NB4 (cell line): ENCODE measurements around the gene ABCC3.

ENCODE experiments used
- CTCF ChIP-seq: IDR thresholded peaks from one replicate; pipeline ENCODE4 v1.5.1; 2012; ENCODE audit warnings: low read depth, low read length
- POLR2A ChIP-seq: IDR thresholded peaks from 2 replicates; pipeline ENCODE4 v1.6.1; 2011; ENCODE audit warnings: mild to moderate bottlenecking; ENCODE audit not compliant: insufficient read length; ENCODE audit errors: extremely low read depth

GRCh38 chr17:50635982-50636803 lies 1.5 kb downstream of the ABCC3 start:
- no peak for TF ChIP-seq CTCF
- no peak for TF ChIP-seq POLR2A
